Measurements from ENCODE around the gene TEX2.

- TF ChIP-seq CTCF (conservative IDR thresholded peaks at IDR 0.05) (no peak), EZH2 (IDR thresholded peaks at IDR 0.05; ENCODE audit: low read depth) (no peak)
Measured at GRCh38 chr17:64218066-64218465, 45.0 kb downstream of the TEX2 start.

Measured in PC-9 (cell line).